GM20000 (cell line): ENCODE data around the gene MRPL14.

ENCODE experiments used
- DNase-seq: peaks from one replicate; pipeline ENCODE4 v3.0.0; 2012; ENCODE audit warnings: low spot score
- CTCF ChIP-seq: IDR thresholded peaks from 2 replicates; pipeline ENCODE4 v1.5.1; 2012; ENCODE audit warnings: mild to moderate bottlenecking, control low read depth; ENCODE audit errors: extremely low read depth, missing control alignments

MRPL14 gene

GRCh38 chr6:44076356-44077213 is 50.7 kb downstream of the MRPL14 start:
- peak; percentile 81 for DNase-seq
- TF ChIP-seq CTCF, result no peak

GRCh38 chr6:44075647-44076355 is 51.5 kb downstream of the MRPL14 start:
- DNase-seq, result no peak
- no peak for TF ChIP-seq CTCF

- DNase-seq, result peak; percentile 58
- no peak for TF ChIP-seq CTCF
Observed at GRCh38 chr6:44074813-44075646, 52.2 kb downstream of the MRPL14 start.

- peak; percentile 88 for DNase-seq
- TF ChIP-seq CTCF, result peak; percentile 89
Observed at GRCh38 chr6:44074439-44074812, 52.8 kb downstream of the MRPL14 start.

- no peak for TF ChIP-seq CTCF
- no peak for DNase-seq
Observed at GRCh38 chr6:44073612-44074438, 53.4 kb downstream of the MRPL14 start.

GRCh38 chr6:44072959-44073611 is 54.2 kb downstream of the MRPL14 start:
- TF ChIP-seq CTCF, result no peak
- peak; percentile 95 for DNase-seq
